OCI-LY7 (cell line): ENCODE measurements around the gene SPO11. TPM values are rescaled to one million over a fixed set of nuclear protein-coding genes. Genes with fewer than 3 reads are reported as not detected.

ENCODE experiments used
- BruUV-seq: library from RNA; stranded (reverse); fragments of 400-500 nt; replicated peaks from 2 replicates; lab custom pipeline; 2021; lab: Mats Ljungman, UMichigan
- CTCF ChIA-PET: fragments of 300-600 bp; sonication (Branson Sonifier 250); formaldehyde crosslinking; loops from one replicate; lab custom pipeline; 2022; ENCODE audit warnings: antibody characterized with exemption; ENCODE audit not compliant: unreplicated experiment; lab: Charles Lee
- POLR2A ChIA-PET: fragments of 300-600 bp; sonication (Branson Sonifier 250); formaldehyde crosslinking; loops from one replicate; lab custom pipeline; 2022; ENCODE audit warnings: antibody characterized with exemption; lab: Charles Lee
- DNase-seq: peaks from one replicate; pipeline ENCODE4 v3.0.0-alpha.2; 2015; ENCODE audit warnings: low spot score
- H2AFZ ChIP-seq: fragments of 200-600 bp; sonication (generic), shearing (Covaris generic); 2 replicates; pipeline ENCODE4 v1.6.1; 2014; ENCODE audit warnings: mild to moderate bottlenecking, antibody characterized with exemption, low read length, moderate library complexity
- H3K27ac ChIP-seq: fragments of 200-600 bp; sonication (generic); 2 replicates; pipeline ENCODE4 v1.5.1; 2014; ENCODE audit warnings: mixed run types, low read depth, mild to moderate bottlenecking, moderate library complexity, low read length, inconsistent platforms; ENCODE audit not compliant: poor library complexity, severe bottlenecking
- H3K36me3 ChIP-seq: fragments of 200-600 bp; sonication (generic); 2 replicates; pipeline ENCODE4 v1.6.1; 2014; ENCODE audit warnings: mild to moderate bottlenecking, antibody characterized with exemption, low read length, moderate library complexity, mixed read lengths; ENCODE audit not compliant: insufficient read depth
- H3K4me1 ChIP-seq: fragments of 200-600 bp; sonication (generic); 2 replicates; pipeline ENCODE4 v1.5.1; 2014; ENCODE audit warnings: mild to moderate bottlenecking, low read length; ENCODE audit not compliant: insufficient read depth, poor library complexity, severe bottlenecking
- H3K4me2 ChIP-seq: fragments of 200-600 bp; sonication (generic); 2 replicates; pipeline ENCODE4 v1.6.1; 2014; ENCODE audit warnings: mild to moderate bottlenecking, low read length
- H3K4me3 ChIP-seq: fragments of 200-600 bp; sonication (generic); 2 replicates; pipeline ENCODE4 v1.5.1; 2014; ENCODE audit warnings: mild to moderate bottlenecking, low read depth, low read length; ENCODE audit not compliant: poor library complexity, severe bottlenecking
- H3K79me2 ChIP-seq: fragments of 200-600 bp; sonication (generic); 2 replicates; pipeline ENCODE4 v1.6.1; 2016; ENCODE audit warnings: low read depth, mild to moderate bottlenecking, low read length, moderate library complexity, mixed read lengths; ENCODE audit not compliant: insufficient read depth
- H3K9me2 ChIP-seq: fragments of 200-600 bp; sonication (generic); 2 replicates; pipeline ENCODE4 v1.6.1; 2016; ENCODE audit warnings: mild to moderate bottlenecking, low read length, mixed read lengths; ENCODE audit not compliant: insufficient read depth
- H3K9me3 ChIP-seq: fragments of 200-600 bp; sonication (generic); 2 replicates; pipeline ENCODE4 v1.6.1; 2014; ENCODE audit warnings: mild to moderate bottlenecking, mixed run types, low read length, mixed read lengths
- H4K20me1 ChIP-seq: fragments of 200-600 bp; sonication (generic); 2 replicates; pipeline ENCODE4 v1.6.1; 2014; ENCODE audit warnings: mild to moderate bottlenecking, antibody characterized with exemption, low read length, moderate library complexity, mixed read lengths; ENCODE audit not compliant: insufficient read depth
- CTCF ChIP-seq: fragments of 200-600 bp; sonication (generic); conservative IDR thresholded peaks from 2 replicates; pipeline ENCODE4 v1.5.1; 2014; ENCODE audit warnings: mild to moderate bottlenecking, antibody characterized with exemption, low read length, moderate library complexity, mixed read lengths
- EZH2phosphoT487 ChIP-seq: fragments of 200-600 bp; sonication (generic); IDR thresholded peaks from 2 replicates; pipeline ENCODE4 v1.6.1; 2018; ENCODE audit warnings: low read depth, borderline replicate concordance, mild to moderate bottlenecking, mixed run types, antibody characterized with exemption, low read length, moderate library complexity, mixed read lengths
- intact Hi-C: fragments of 100-400 bp; cut with micrococcal nuclease; formaldehyde crosslinking; loops from one replicate; pipeline ENCODE4 v1.10.0; 2022; ENCODE audit not compliant: unreplicated experiment
- total RNA-seq, 2 experiments: library from RNA; depleted of rRNA in 1 of 2; stranded (reverse); fragments of >200 nt in 1 of 2; shearing (Covaris generic) in 1 of 2; gene quantifications; 2 replicates each; pipeline ENCODE4 v1.2.3, GENCODE V29; 2014 to 2022

SPO11 gene
- total RNA-seq, 2 experiments from 2014 or later: not detected

DNA sequence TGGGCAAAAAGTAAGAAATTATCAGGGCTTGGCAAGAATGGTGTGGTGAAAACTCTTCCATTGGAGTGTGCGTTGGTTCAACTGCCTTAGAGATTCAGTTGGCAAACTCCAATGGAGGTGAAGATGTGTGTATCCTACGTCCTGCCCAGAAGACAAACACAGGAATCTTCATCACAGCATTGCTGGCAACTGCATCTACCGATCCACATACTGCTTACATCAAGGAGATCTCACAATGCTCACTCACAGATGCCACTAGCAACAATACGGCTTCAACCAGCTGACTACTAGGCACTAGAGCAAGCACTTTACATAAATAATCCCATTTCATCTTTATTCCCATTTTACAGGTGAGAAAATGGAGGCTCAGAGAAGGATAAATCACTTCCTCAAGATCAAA, 10.0 kb upstream of the SPO11 start:
- Histone ChIP-seq H4K20me1 (no peaks in the 10 kb centered on the region), H3K4me3 (no peak overlapping the region), H3K9me2 (no peaks in the 10 kb centered on the region), H2AFZ (peak overlapping the region; percentile 63; the same call in 1 of the 2 replicates), H3K27ac (peak overlapping the region; percentile 95), H3K79me2 (no peaks in the 10 kb centered on the region), H3K4me1 (peaks cover 100% of the 10 kb centered on the region), H3K36me3 (no peaks in the 10 kb centered on the region), H3K9me3 (no peaks in the 10 kb centered on the region), H3K4me2 (peak overlapping the region; percentile 43)
- BruUV-seq: no TSS peak
- CTCF ChIA-PET: no interaction called here
- DNase-seq: no peak
- POLR2A ChIA-PET: no interaction called here
- TF ChIP-seq CTCF: no peak
- no peak for TF ChIP-seq EZH2phosphoT487
- intact Hi-C loops: loop anchor here (5.0 kb wide), 3 partner anchors 72 to 363 kb away; no protein-coding TSS in a partner anchor

- H3K79me2 ChIP-seq: no peaks in the 10 kb centered on the region
- no peaks in the 10 kb centered on the region for H4K20me1 ChIP-seq
- intact Hi-C loops: no loop called here
- H2AFZ ChIP-seq: peak overlapping the region; percentile 63
- TF ChIP-seq EZH2phosphoT487 (no peak), CTCF (no peak)
- ChIA-PET POLR2A (interaction anchor here (0.9 kb wide), 1 partner anchor 25 kb away, joined by 3 read pairs; no protein-coding TSS in a partner anchor), CTCF (no interaction called here)
- H3K27ac ChIP-seq: peak overlapping the region; percentile 95
- no TSS peak for BruUV-seq
- H3K9me2 ChIP-seq: no peaks in the 10 kb centered on the region
- no peaks in the 10 kb centered on the region for H3K9me3 ChIP-seq
- DNase-seq: no peak
- H3K36me3 ChIP-seq: no peaks in the 10 kb centered on the region
- no peak overlapping the region for H3K4me3 ChIP-seq
- H3K4me1 ChIP-seq: peaks cover 100% of the 10 kb centered on the region
- peak overlapping the region; percentile 43 for H3K4me2 ChIP-seq
Measured at GRCh38 chr20:57320358-57320757, 9.2 kb upstream of the SPO11 start.

DNA sequence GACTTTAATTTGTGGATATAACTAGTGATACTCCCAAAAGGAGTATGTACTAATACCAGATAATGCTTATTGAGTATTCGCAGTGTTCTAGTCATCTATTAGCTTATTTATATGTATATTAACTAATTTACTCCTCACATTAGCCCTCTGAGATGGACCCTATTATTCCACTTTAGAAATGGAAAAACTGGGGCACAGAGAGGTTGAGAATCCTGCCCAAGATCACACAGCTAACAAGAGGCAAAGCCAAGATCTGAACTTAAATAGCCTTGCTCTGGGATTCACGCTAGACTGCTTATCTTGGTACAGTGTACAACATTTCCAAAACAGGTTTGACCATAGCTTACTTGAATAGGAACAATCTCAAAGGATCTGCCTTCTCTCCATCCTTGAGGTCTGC, 8.5 kb upstream of the SPO11 start:
- POLR2A ChIA-PET: no interaction called here
- TF ChIP-seq EZH2phosphoT487 (no peak), CTCF (no peak)
- BruUV-seq: no TSS peak
- Histone ChIP-seq H3K27ac (no peak overlapping the region), H4K20me1 (no peaks in the 10 kb centered on the region), H3K79me2 (no peaks in the 10 kb centered on the region), H3K4me2 (peak overlapping the region; percentile 8; the same call in 1 of the 2 replicates), H3K9me3 (no peaks in the 10 kb centered on the region), H3K9me2 (no peaks in the 10 kb centered on the region), H3K4me3 (no peak overlapping the region), H3K36me3 (no peaks in the 10 kb centered on the region), H3K4me1 (peaks cover 100% of the 10 kb centered on the region), H2AFZ (0 out of 2 replicates have a peak overlapping the region, but pooled peaks have one; percentile 26)
- intact Hi-C loops: no loop called here
- no peak for DNase-seq
- CTCF ChIA-PET: no interaction called here
